Measurements from ENCODE around the gene TMEM220. TPM values are rescaled to one million over a fixed set of nuclear protein-coding genes. Genes with fewer than 3 reads are reported as not detected.

The TMEM220 gene
- total RNA-seq, 1 experiment from 2014 or later, result not detected

DNA sequence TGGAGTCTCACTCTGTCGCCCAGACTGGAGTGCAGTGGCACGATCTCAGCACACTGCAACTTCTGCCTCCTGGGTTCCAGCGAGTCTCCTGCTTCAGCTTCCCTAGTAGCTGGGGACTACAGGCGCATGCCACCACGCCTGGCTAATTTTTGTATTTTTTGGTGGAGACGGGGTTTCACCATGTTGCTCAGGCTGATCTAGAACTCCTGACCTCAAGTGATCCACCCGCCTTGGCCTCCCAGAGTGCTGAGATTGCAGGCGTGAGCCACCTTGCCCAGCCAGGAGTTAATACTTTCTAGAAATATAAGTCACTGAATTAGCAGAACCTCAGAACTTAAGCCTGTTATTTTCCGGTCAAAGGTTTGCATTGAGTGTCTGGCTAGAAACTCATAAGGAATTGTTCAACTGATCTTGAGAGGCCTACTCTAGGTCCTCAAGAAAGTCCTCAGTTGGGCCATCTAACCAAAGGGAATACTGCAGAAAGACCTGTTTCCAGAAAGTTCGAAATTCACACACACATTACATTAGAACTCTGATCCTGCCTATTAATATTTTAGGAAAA lies 1.4 kb downstream of the TMEM220 start:
- intact Hi-C loops (cut with micrococcal nuclease), result no loop called here
- no peaks in the 10 kb centered on the region for H3K9me3 ChIP-seq (ENCODE audit: control insufficient read depth in 1 of 2, insufficient read depth in 1 of 2, low read depth in 1 of 2, low read length in 2 of 2)
- H4K20me1 ChIP-seq (ENCODE audit: insufficient read depth), result no peaks in the 10 kb centered on the region
- no peak for DNase-seq (ENCODE audit: low read depth, low spot score)
- H3K27ac ChIP-seq (ENCODE audit: low read depth, low read length), result no peak overlapping the region
- H3K9ac ChIP-seq (ENCODE audit: low read length), result no peak overlapping the region
- ChIA-PET POLR2A (no interaction called here), CTCF (no interaction called here), RAD21 (ENCODE audit: low non-redundant PET in 1 of 2, low total read pairs in 2 of 2, uncharacterized antibody in 2 of 2, unreplicated experiment in 2 of 2) (no interaction called here)
- no peaks in the 10 kb centered on the region for H3K36me3 ChIP-seq (ENCODE audit: control insufficient read depth in 1 of 2, insufficient read depth in 2 of 2, low read length in 2 of 2)
- no peaks in the 10 kb centered on the region for H3K4me1 ChIP-seq (ENCODE audit: control insufficient read depth in 1 of 2, insufficient read depth in 2 of 2, low read length in 2 of 2)
- TF ChIP-seq, protein P1, sequence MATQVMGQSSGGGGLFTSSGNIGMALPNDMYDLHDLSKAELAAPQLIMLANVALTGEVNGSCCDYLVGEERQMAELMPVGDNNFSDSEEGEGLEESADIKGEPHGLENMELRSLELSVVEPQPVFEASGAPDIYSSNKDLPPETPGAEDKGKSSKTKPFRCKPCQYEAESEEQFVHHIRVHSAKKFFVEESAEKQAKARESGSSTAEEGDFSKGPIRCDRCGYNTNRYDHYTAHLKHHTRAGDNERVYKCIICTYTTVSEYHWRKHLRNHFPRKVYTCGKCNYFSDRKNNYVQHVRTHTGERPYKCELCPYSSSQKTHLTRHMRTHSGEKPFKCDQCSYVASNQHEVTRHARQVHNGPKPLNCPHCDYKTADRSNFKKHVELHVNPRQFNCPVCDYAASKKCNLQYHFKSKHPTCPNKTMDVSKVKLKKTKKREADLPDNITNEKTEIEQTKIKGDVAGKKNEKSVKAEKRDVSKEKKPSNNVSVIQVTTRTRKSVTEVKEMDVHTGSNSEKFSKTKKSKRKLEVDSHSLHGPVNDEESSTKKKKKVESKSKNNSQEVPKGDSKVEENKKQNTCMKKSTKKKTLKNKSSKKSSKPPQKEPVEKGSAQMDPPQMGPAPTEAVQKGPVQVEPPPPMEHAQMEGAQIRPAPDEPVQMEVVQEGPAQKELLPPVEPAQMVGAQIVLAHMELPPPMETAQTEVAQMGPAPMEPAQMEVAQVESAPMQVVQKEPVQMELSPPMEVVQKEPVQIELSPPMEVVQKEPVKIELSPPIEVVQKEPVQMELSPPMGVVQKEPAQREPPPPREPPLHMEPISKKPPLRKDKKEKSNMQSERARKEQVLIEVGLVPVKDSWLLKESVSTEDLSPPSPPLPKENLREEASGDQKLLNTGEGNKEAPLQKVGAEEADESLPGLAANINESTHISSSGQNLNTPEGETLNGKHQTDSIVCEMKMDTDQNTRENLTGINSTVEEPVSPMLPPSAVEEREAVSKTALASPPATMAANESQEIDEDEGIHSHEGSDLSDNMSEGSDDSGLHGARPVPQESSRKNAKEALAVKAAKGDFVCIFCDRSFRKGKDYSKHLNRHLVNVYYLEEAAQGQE (IDR thresholded peaks at IDR 0.05; ENCODE audit: low read depth), result no peak
- TF ChIP-seq CBX3 (IDR thresholded peaks at IDR 0.05; ENCODE audit: low read depth) (no peak), POLR2A (IDR thresholded peaks at IDR 0.05; ENCODE audit: borderline replicate concordance, extremely low read depth, insufficient read depth, insufficient read length) (no peak), JUND (IDR thresholded peaks at IDR 0.05) (no peak), TCF7L2 (IDR thresholded peaks at IDR 0.05; ENCODE audit: borderline replicate concordance, extremely low read depth, insufficient read depth, insufficient read length) (no peak), EZH2 (IDR thresholded peaks at IDR 0.05) (no peak), EGR1 (IDR thresholded peaks at IDR 0.05; ENCODE audit: low read depth) (no peak)
- TF ChIP-seq, protein P2, sequence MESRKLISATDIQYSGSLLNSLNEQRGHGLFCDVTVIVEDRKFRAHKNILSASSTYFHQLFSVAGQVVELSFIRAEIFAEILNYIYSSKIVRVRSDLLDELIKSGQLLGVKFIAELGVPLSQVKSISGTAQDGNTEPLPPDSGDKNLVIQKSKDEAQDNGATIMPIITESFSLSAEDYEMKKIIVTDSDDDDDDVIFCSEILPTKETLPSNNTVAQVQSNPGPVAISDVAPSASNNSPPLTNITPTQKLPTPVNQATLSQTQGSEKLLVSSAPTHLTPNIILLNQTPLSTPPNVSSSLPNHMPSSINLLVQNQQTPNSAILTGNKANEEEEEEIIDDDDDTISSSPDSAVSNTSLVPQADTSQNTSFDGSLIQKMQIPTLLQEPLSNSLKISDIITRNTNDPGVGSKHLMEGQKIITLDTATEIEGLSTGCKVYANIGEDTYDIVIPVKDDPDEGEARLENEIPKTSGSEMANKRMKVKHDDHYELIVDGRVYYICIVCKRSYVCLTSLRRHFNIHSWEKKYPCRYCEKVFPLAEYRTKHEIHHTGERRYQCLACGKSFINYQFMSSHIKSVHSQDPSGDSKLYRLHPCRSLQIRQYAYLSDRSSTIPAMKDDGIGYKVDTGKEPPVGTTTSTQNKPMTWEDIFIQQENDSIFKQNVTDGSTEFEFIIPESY (IDR thresholded peaks at IDR 0.05; ENCODE audit: extremely low read depth, insufficient replicate concordance, low read length), result no peak
- BruUV-seq (replicated peaks), result no TSS peak
- H2AFZ ChIP-seq (ENCODE audit: low read depth, low read length, poor library complexity, severe bottlenecking), result no peak overlapping the region
- H3K27me3 ChIP-seq (ENCODE audit: insufficient read depth, low read length), result peaks cover 5% of the 10 kb centered on the region; the same call in 1 of the 2 replicates
- no peaks in the 10 kb centered on the region for H3K79me2 ChIP-seq (ENCODE audit: insufficient read depth, low read length)
- ATAC-seq, result no peak
- H3K4me3 ChIP-seq (replicated peaks in 1 of 2; ENCODE audit: low read depth in 1 of 2, low read length in 2 of 2), result no peak overlapping the region
- no peak overlapping the region for H3K4me2 ChIP-seq (ENCODE audit: low read length)
- no peaks in the 10 kb centered on the region for H3K9me2 ChIP-seq (ENCODE audit: insufficient read depth)
